HepG2 (cell line): Measurements from ENCODE around the gene VASH2. TPM values are rescaled to one million over a fixed set of nuclear protein-coding genes. Genes with fewer than 3 reads are reported as not detected.

Experiments used
- BRD4 ChIP-seq: sonication (generic); formaldehyde crosslinking; IDR thresholded peaks from 2 replicates; pipeline ENCODE4 v1.4.0; 2020; ENCODE audit warnings: missing genetic modification reagents
- ETV5 ChIP-seq: IDR thresholded peaks from 2 replicates; pipeline ENCODE4 v1.6.1; 2018; ENCODE audit warnings: missing biosample characterization, missing genetic modification reagents, inconsistent platforms, borderline replicate concordance
- HOXA9 ChIP-seq: sonication (generic); formaldehyde crosslinking; IDR thresholded peaks from 2 replicates; pipeline ENCODE4 v1.8.1; 2022; ENCODE audit warnings: missing genetic modification reagents, mild to moderate bottlenecking, moderate library complexity, borderline replicate concordance
- ISL2 ChIP-seq: sonication (generic); formaldehyde crosslinking; IDR thresholded peaks from 2 replicates; pipeline ENCODE4 v1.5.0; 2020; ENCODE audit warnings: missing genetic modification reagents
- JDP2 ChIP-seq: sonication (generic); formaldehyde crosslinking; IDR thresholded peaks from 2 replicates; pipeline ENCODE4 v1.8.1; 2022; ENCODE audit warnings: missing genetic modification reagents, borderline replicate concordance
- MAFK ChIP-seq, 2 experiments: IDR thresholded peaks in 1 of 2; conservative IDR thresholded peaks in 1 of 2; 2 replicates each; pipeline ENCODE4 v1.6.1; 2011; ENCODE audit warnings: improper control_type of control experiment in 2 of 2, low read length in 2 of 2
- MIXL1 ChIP-seq: IDR thresholded peaks from 2 replicates; pipeline ENCODE4 v1.6.1; 2016
- MYNN ChIP-seq: sonication (generic); formaldehyde crosslinking; IDR thresholded peaks from 2 replicates; pipeline ENCODE4 v1.4.0; 2020; ENCODE audit warnings: mild to moderate bottlenecking, low read depth, missing genetic modification reagents
- NFKB2 ChIP-seq: sonication (generic); formaldehyde crosslinking; IDR thresholded peaks from 2 replicates; pipeline ENCODE4 v1.4.0; 2020; ENCODE audit warnings: missing genetic modification reagents, borderline replicate concordance
- NFRKB ChIP-seq: fragments of 450-650 bp; IDR thresholded peaks from 2 replicates; pipeline ENCODE4 v1.6.1; 2017
- NR2C2 ChIP-seq: sonication (generic); formaldehyde crosslinking; IDR thresholded peaks from 2 replicates; pipeline ENCODE4 v1.4.0; 2020; ENCODE audit warnings: missing genetic modification reagents, mild to moderate bottlenecking, moderate library complexity, borderline replicate concordance
- SPEN ChIP-seq: sonication (generic); formaldehyde crosslinking; IDR thresholded peaks from 2 replicates; pipeline ENCODE4 v1.5.1; 2020; ENCODE audit warnings: low read depth, mild to moderate bottlenecking, missing genetic modification reagents
- YY1 ChIP-seq: IDR thresholded peaks from 2 replicates; pipeline ENCODE4 v1.6.1; 2011; ENCODE audit warnings: low read length, low read depth, moderate library complexity, mild to moderate bottlenecking; ENCODE audit not compliant: insufficient read depth, insufficient replicate concordance
- ZFX ChIP-seq: sonication (generic); formaldehyde crosslinking; IDR thresholded peaks from 2 replicates; pipeline ENCODE4 v1.4.0; 2020; ENCODE audit warnings: mild to moderate bottlenecking, low read depth, missing genetic modification reagents, moderate library complexity
- ZKSCAN5 ChIP-seq: sonication (generic); formaldehyde crosslinking; IDR thresholded peaks from 2 replicates; pipeline ENCODE4 v1.5.1; 2020; ENCODE audit warnings: mild to moderate bottlenecking, missing genetic modification reagents
- ZNF446 ChIP-seq: sonication (generic); formaldehyde crosslinking; IDR thresholded peaks from 2 replicates; pipeline ENCODE4 v1.5.0; 2020; ENCODE audit warnings: mild to moderate bottlenecking, missing genetic modification reagents
- ZNF589 ChIP-seq: sonication (generic); formaldehyde crosslinking; conservative IDR thresholded peaks from 2 replicates; pipeline ENCODE4 v1.8.0; 2022; ENCODE audit warnings: mild to moderate bottlenecking, moderate library complexity, missing genetic modification reagents
- ZNF598 ChIP-seq: sonication (generic); formaldehyde crosslinking; IDR thresholded peaks from 2 replicates; pipeline ENCODE4 v1.5.1; 2020; ENCODE audit warnings: mild to moderate bottlenecking, missing genetic modification reagents, borderline replicate concordance
- ZNF720 ChIP-seq: sonication (generic); formaldehyde crosslinking; IDR thresholded peaks from 2 replicates; pipeline ENCODE4 v1.4.0; 2020; ENCODE audit warnings: missing genetic modification reagents
- ZNF800 ChIP-seq: sonication (generic); formaldehyde crosslinking; IDR thresholded peaks from 2 replicates; pipeline ENCODE4 v1.4.0; 2020; ENCODE audit warnings: missing genetic modification reagents
- polyA plus RNA-seq, 8 experiments: library from polyadenylated mRNA; depleted of rRNA in 3 of 8; stranded (reverse) in 7 of 8; unstranded in 1 of 8; fragments of >200 nt; fragmentation: Illumina TruSeq in 4 of 8; extraction: Trizol in 4 of 8; gene quantifications; 2 replicates each; pipeline versions ENCODE4 v1.2.1 to v1.2.3, GENCODE V29; 2011 to 2016; ENCODE audit warnings: low read depth in 4 of 8, missing spikeins in 1 of 8, mixed read lengths in 1 of 8; ENCODE audit not compliant: insufficient read depth in 1 of 8
- total RNA-seq, 5 experiments: library from RNA; depleted of rRNA; stranded (reverse); fragments of >200 nt; fragmentation: Illumina TruSeq; extraction: Trizol; gene quantifications; 2 replicates each; pipeline ENCODE4 v1.2.3, GENCODE V29; 2016; ENCODE audit warnings: low read depth in 1 of 5
- TF ChIP-seq, protein P1 (sequence below): IDR thresholded peaks from 2 replicates; pipeline ENCODE4 v1.6.1; 2016; ENCODE audit warnings: low read depth
- TF ChIP-seq, protein P2 (sequence below): sonication (generic); formaldehyde crosslinking; IDR thresholded peaks from 2 replicates; pipeline ENCODE4 v1.4.0; 2020; ENCODE audit warnings: missing genetic modification reagents; ENCODE audit errors: not compliant biosample characterization
- TF ChIP-seq, protein P3 (sequence below): sonication (generic); IDR thresholded peaks from 2 replicates; pipeline ENCODE4 v1.6.1; 2016; ENCODE audit warnings: low read depth, borderline replicate concordance
- TF ChIP-seq, protein P4 (sequence below): IDR thresholded peaks from 2 replicates; pipeline ENCODE4 v1.6.1; 2016; ENCODE audit warnings: low read depth, borderline replicate concordance

The VASH2 gene
- total and polyA plus RNA-seq, 2 of the 13 experiments (the other 11 are each of a cell fraction or from before 2014, with no cell fraction given): 0.44 to 1.00 TPM

- TF ChIP-seq ZFX (CRISPR knock-in tag) (peak; percentile 97), SPEN (peak; percentile 65), HOXA9 (CRISPR knock-in tag) (no peak), ZNF800 (peak; percentile 59; the same call in 1 of the 2 replicates), ZNF446 (CRISPR knock-in tag) (no peak), MAFK (conservative IDR thresholded peaks at IDR 0.05 in 1 of 2, IDR thresholded peaks at IDR 0.05 in 1 of 2; ENCODE audit: low read length in 2 of 2) (no peak), ZNF598 (CRISPR knock-in tag) (no peak), ETV5 (peak; percentile 10), NFKB2 (CRISPR knock-in tag) (peak; percentile 82; the same call in 1 of the 2 replicates), MIXL1 (CRISPR knock-in tag) (no peak), YY1 (peak; percentile 98), ZNF589 (CRISPR knock-in tag) (peak; percentile 33; the same call in 1 of the 2 replicates), ZNF720 (no peak), ISL2 (CRISPR knock-in tag) (peak; percentile 61; the same call in 1 of the 2 replicates), MYNN (CRISPR knock-in tag) (peak; percentile 36; the same call in 1 of the 2 replicates), NR2C2 (peak; percentile 93), ZKSCAN5 (CRISPR knock-in tag) (peak; percentile 66; the same call in 1 of the 2 replicates), BRD4 (CRISPR knock-in tag) (peak; percentile 68; the same call in 1 of the 2 replicates), JDP2 (CRISPR knock-in tag) (no peak), NFRKB (no peak)
- TF ChIP-seq, protein P1, sequence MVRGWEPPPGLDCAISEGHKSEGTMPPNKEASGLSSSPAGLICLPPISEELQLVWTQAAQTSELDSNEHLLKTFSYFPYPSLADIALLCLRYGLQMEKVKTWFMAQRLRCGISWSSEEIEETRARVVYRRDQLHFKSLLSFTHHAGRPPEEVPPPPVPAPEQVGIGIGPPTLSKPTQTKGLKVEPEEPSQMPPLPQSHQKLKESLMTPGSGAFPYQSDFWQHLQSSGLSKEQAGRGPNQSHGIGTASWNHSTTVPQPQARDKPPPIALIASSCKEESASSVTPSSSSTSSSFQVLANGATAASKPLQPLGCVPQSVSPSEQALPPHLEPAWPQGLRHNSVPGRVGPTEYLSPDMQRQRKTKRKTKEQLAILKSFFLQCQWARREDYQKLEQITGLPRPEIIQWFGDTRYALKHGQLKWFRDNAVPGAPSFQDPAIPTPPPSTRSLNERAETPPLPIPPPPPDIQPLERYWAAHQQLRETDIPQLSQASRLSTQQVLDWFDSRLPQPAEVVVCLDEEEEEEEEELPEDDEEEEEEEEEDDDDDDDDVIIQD (CRISPR knock-in tag): no peak
- TF ChIP-seq, protein P2, sequence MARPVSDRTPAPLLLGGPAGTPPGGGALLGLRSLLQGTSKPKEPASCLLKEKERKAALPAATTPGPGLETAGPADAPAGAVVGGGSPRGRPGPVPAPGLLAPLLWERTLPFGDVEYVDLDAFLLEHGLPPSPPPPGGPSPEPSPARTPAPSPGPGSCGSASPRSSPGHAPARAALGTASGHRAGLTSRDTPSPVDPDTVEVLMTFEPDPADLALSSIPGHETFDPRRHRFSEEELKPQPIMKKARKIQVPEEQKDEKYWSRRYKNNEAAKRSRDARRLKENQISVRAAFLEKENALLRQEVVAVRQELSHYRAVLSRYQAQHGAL (CRISPR knock-in tag): peak; percentile 71
- TF ChIP-seq, protein P3, sequence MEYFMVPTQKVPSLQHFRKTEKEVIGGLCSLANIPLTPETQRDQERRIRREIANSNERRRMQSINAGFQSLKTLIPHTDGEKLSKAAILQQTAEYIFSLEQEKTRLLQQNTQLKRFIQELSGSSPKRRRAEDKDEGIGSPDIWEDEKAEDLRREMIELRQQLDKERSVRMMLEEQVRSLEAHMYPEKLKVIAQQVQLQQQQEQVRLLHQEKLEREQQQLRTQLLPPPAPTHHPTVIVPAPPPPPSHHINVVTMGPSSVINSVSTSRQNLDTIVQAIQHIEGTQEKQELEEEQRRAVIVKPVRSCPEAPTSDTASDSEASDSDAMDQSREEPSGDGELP: peak; percentile 39; the same call in 1 of the 2 replicates
- TF ChIP-seq, protein P4, sequence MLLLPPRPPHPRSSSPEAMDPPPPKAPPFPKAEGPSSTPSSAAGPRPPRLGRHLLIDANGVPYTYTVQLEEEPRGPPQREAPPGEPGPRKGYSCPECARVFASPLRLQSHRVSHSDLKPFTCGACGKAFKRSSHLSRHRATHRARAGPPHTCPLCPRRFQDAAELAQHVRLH (CRISPR knock-in tag): no peak; the same call in 1 of the 2 replicates
Measured at GRCh38 chr1:213015099-213016050, 65.0 kb downstream of the VASH2 start, which contains the start of gene ANGEL2 (continued).
